Measurements from ENCODE around the gene P2RY13. TPM values are rescaled to one million over a fixed set of nuclear protein-coding genes. Genes with fewer than 3 reads are reported as not detected.

Gene P2RY13
- total and polyA plus RNA-seq, 2 experiments from 2014 or later, result not detected

DNA sequence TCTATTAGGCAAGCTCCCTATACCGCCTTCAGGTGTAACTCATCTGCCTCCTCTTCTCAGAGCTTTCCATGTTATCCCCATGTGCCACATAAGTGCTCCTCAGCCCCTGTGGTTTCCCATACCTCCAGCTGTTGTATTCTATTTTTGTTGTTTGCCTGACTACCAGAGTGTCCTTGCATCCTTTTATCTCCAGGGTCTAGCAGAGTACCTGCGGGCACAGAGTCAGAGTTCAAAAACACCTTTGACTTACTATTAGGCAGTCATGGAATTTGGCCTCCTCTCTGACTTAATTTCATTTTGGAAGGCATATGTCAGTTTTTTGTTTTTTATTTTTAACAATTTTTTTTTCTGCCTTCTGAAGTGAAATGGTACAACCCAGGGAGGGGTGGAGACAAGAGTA is 19.8 kb downstream of the P2RY13 start:
- H3K4me3 ChIP-seq, result no peak overlapping the region
- no peak overlapping the region for H3K27ac ChIP-seq
- no peaks in the 10 kb centered on the region for H3K9me2 ChIP-seq (replicated peaks; ENCODE audit: insufficient read depth)
- WGBS (ENCODE audit: low lambda C conversion rate, missing lambda C conversion rate), result 94% methylated on average over 2 of the region's 2 CpGs
- H3K27me3 ChIP-seq, result no peaks in the 10 kb centered on the region
- no peak for DNase-seq (ENCODE audit: low spot score)
- no peaks in the 10 kb centered on the region for H4K20me1 ChIP-seq (ENCODE audit: insufficient read depth, poor library complexity, severe bottlenecking)
- no peaks in the 10 kb centered on the region for H3K79me2 ChIP-seq
- H3K4me2 ChIP-seq, result no peak overlapping the region
- TF ChIP-seq, protein P1, sequence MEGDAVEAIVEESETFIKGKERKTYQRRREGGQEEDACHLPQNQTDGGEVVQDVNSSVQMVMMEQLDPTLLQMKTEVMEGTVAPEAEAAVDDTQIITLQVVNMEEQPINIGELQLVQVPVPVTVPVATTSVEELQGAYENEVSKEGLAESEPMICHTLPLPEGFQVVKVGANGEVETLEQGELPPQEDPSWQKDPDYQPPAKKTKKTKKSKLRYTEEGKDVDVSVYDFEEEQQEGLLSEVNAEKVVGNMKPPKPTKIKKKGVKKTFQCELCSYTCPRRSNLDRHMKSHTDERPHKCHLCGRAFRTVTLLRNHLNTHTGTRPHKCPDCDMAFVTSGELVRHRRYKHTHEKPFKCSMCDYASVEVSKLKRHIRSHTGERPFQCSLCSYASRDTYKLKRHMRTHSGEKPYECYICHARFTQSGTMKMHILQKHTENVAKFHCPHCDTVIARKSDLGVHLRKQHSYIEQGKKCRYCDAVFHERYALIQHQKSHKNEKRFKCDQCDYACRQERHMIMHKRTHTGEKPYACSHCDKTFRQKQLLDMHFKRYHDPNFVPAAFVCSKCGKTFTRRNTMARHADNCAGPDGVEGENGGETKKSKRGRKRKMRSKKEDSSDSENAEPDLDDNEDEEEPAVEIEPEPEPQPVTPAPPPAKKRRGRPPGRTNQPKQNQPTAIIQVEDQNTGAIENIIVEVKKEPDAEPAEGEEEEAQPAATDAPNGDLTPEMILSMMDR (IDR thresholded peaks at IDR 0.05; ENCODE audit: poor library complexity), result no peak
- TF ChIP-seq EZH2phosphoT487 (IDR thresholded peaks at IDR 0.05; ENCODE audit: low read depth, severe bottlenecking, unreplicated experiment), result no peak
- TF ChIP-seq EZH2 (IDR thresholded peaks at IDR 0.05; ENCODE audit: borderline replicate concordance), result no peak
- H2AFZ ChIP-seq, result no peak overlapping the region
- H3K9me3 ChIP-seq (ENCODE audit: low read depth), result no peaks in the 10 kb centered on the region
- H3K36me3 ChIP-seq (replicated peaks; ENCODE audit: insufficient read depth, low read depth), result no peaks in the 10 kb centered on the region
- peaks cover 11% of the 10 kb centered on the region for H3K4me1 ChIP-seq (ENCODE audit: insufficient read depth)

DNA sequence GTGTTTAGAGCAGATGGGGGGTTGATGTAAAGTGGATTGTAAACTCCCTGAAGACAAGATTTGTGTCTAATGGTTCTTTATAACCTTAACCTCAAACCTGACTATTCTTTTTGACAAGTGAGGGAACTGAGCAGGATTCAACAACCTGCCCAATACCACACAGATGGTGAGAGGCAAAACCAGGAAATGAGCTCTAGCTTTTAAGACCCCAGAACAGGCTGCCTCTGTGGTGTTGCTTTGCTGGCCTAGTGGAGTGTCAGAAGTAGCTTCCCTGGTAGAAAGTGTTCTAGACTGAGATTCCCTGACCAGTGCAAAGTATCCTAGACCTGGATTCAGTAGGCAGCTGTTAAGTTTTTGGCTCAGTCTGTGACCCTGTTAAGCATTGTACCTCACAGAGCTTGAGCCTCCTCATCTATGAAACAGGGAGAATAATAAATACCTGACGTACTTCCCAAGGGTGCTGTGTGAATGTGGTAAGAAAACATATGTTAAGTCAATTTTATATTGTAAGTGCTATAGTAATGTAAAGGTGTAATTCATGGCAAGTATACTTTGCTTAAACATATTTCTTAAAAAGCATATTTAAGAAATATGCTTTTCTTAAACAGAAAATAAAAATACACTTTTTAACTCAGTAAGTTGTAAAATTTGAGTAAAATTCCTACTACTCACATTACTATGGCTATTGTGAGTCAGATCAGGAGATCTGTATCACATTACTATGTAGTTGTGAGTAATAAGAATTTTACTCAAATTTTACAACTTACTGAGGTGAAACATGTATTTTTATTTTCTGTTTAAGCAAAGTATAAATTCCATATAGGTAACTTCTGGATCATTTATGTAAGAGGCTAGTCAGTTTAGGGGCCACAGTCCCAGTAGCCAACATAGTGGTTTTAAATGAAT is 21.5 kb downstream of the P2RY13 start:
- H3K4me3 ChIP-seq, result no peak overlapping the region
- H3K4me2 ChIP-seq, result no peak overlapping the region
- H3K27me3 ChIP-seq, result no peaks in the 10 kb centered on the region
- whole genome bisulfite sequencing (ENCODE audit: low lambda C conversion rate, missing lambda C conversion rate), result 89% methylated on average over 1 of the region's 1 CpG
- no peaks in the 10 kb centered on the region for H3K36me3 ChIP-seq (replicated peaks; ENCODE audit: insufficient read depth, low read depth)
- no peaks in the 10 kb centered on the region for H3K79me2 ChIP-seq
- DNase-seq (ENCODE audit: low spot score), result no peak
- H4K20me1 ChIP-seq (ENCODE audit: insufficient read depth, poor library complexity, severe bottlenecking), result no peaks in the 10 kb centered on the region
- H3K9me2 ChIP-seq (replicated peaks; ENCODE audit: insufficient read depth), result no peaks in the 10 kb centered on the region
- H2AFZ ChIP-seq, result no peak overlapping the region
- TF ChIP-seq EZH2phosphoT487 (IDR thresholded peaks at IDR 0.05; ENCODE audit: low read depth, severe bottlenecking, unreplicated experiment) (no peak), EZH2 (IDR thresholded peaks at IDR 0.05; ENCODE audit: borderline replicate concordance) (no peak)
- TF ChIP-seq, protein P1 (IDR thresholded peaks at IDR 0.05; ENCODE audit: poor library complexity), result no peak
- no peaks in the 10 kb centered on the region for H3K9me3 ChIP-seq (ENCODE audit: low read depth)
- H3K4me1 ChIP-seq (ENCODE audit: insufficient read depth), result peaks cover 15% of the 10 kb centered on the region
- no peak overlapping the region for H3K27ac ChIP-seq

DNA sequence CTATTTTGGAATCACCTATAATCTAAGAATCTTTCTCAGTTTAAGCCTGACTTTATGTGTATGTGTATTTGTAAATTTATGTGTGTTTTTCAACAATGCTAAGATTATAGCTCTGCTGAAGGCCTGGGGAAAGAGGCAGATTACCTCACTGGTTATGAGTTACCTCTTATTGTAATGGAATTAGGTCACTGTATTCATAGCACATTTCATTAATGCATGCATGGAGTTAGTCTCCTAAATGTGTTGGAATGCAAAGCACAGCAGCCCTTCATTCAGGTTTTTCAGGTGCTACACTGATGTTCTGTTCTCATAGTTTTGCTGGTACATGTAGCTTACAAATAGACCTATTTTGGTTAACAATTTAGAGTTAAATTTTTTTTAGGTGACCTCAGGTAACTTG is 22.2 kb downstream of the P2RY13 start:
- Histone ChIP-seq H3K4me1 (ENCODE audit: insufficient read depth) (peaks cover 15% of the 10 kb centered on the region), H3K79me2 (no peaks in the 10 kb centered on the region), H3K9me3 (ENCODE audit: low read depth) (no peaks in the 10 kb centered on the region), H3K27me3 (no peaks in the 10 kb centered on the region), H3K27ac (no peak overlapping the region), H3K4me2 (no peak overlapping the region), H3K36me3 (replicated peaks; ENCODE audit: insufficient read depth, low read depth) (no peaks in the 10 kb centered on the region), H3K9me2 (replicated peaks; ENCODE audit: insufficient read depth) (no peaks in the 10 kb centered on the region), H4K20me1 (ENCODE audit: insufficient read depth, poor library complexity, severe bottlenecking) (no peaks in the 10 kb centered on the region), H3K4me3 (no peak overlapping the region), H2AFZ (no peak overlapping the region)
- no peak for TF ChIP-seq EZH2 (IDR thresholded peaks at IDR 0.05; ENCODE audit: borderline replicate concordance)
- TF ChIP-seq, protein P1 (IDR thresholded peaks at IDR 0.05; ENCODE audit: poor library complexity), result no peak
- DNase-seq (ENCODE audit: low spot score), result no peak
